ENCODE data around the gene ESM1.
A peak's percentile ranks its signal among the peaks of the same experiment; 100 is the strongest.

Gene ESM1

GRCh38 chr5:54997081-54997480 is 11.7 kb upstream of the ESM1 start:
- no peak for DNase-seq

DNA sequence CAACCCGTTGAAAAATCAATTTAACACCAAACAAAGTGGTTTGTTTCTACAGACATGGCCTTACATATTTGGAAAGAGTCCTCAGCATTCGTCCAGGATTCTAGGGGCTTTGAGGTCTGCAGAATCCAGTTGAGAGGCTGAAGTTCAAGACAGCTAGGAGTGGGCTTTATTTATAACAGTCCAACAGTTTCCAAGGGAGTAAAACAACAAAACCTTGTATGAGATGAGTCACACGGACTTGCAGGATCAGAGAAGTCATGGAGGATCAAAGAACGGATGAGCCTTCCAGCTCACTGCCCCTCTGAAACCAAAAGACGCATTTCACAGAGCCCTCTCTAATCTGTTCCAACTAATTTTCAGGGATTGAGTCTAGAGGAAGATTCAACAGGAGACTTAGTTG is 11.1 kb upstream of the ESM1 start:
- Histone ChIP-seq H3K4me3 (ENCODE audit: control insufficient read depth in 1 of 7, extremely low read depth in 1 of 7, insufficient read depth in 4 of 7, low read depth in 2 of 7, low read length in 6 of 7) (no peak overlapping the region), H3K4me1 (ENCODE audit: control extremely low read depth in 1 of 4, control insufficient read depth in 4 of 4, insufficient read depth in 4 of 4, low read length in 3 of 4) (no peaks in the 10 kb centered on the region), H3K36me3 (ENCODE audit: control insufficient read depth in 4 of 4, insufficient read depth in 4 of 4, low read length in 3 of 4) (no peaks in the 10 kb centered on the region), H3K27ac (ENCODE audit: insufficient read depth in 1 of 2, low read depth in 1 of 2, low read length in 2 of 2, poor library complexity in 1 of 2, severe bottlenecking in 2 of 2) (no peak overlapping the region), H3K27me3 (replicated peaks in 2 of 5; ENCODE audit: control insufficient read depth in 4 of 5, insufficient read depth in 5 of 5, low read length in 4 of 5) (no peaks in the 10 kb centered on the region), H3K9me3 (ENCODE audit: control extremely low read depth in 1 of 5, control insufficient read depth in 4 of 5, insufficient read depth in 2 of 5, low read depth in 1 of 5, low read length in 4 of 5) (no peaks in the 10 kb centered on the region)
- 90% methylated on average over 5 of the region's 5 CpGs for WGBS (ENCODE audit: insufficient coverage)
- ChIA-PET POLR2A (no interaction called here), CTCF (no interaction called here)
- no peak for DNase-seq

More at GRCh38 chr5:54997081-54997480, 11.7 kb upstream of the ESM1 start:
- no CpG with 5 or more reads among the region's 2 CpGs for WGBS (ENCODE audit: insufficient coverage)
- Histone ChIP-seq H3K36me3 (ENCODE audit: control insufficient read depth in 4 of 4, insufficient read depth in 4 of 4, low read length in 3 of 4) (no peaks in the 10 kb centered on the region), H3K27ac (ENCODE audit: insufficient read depth in 1 of 2, low read depth in 1 of 2, low read length in 2 of 2, poor library complexity in 1 of 2, severe bottlenecking in 2 of 2) (no peak overlapping the region), H3K4me1 (ENCODE audit: control extremely low read depth in 1 of 4, control insufficient read depth in 4 of 4, insufficient read depth in 4 of 4, low read length in 3 of 4) (no peaks in the 10 kb centered on the region), H3K4me3 (ENCODE audit: control insufficient read depth in 1 of 7, extremely low read depth in 1 of 7, insufficient read depth in 4 of 7, low read depth in 2 of 7, low read length in 6 of 7) (no peak overlapping the region), H3K27me3 (replicated peaks in 2 of 5; ENCODE audit: control insufficient read depth in 4 of 5, insufficient read depth in 5 of 5, low read length in 4 of 5) (no peaks in the 10 kb centered on the region), H3K9me3 (ENCODE audit: control extremely low read depth in 1 of 5, control insufficient read depth in 4 of 5, insufficient read depth in 2 of 5, low read depth in 1 of 5, low read length in 4 of 5) (no peaks in the 10 kb centered on the region)
- ChIA-PET POLR2A (no interaction called here), CTCF (no interaction called here)

DNA sequence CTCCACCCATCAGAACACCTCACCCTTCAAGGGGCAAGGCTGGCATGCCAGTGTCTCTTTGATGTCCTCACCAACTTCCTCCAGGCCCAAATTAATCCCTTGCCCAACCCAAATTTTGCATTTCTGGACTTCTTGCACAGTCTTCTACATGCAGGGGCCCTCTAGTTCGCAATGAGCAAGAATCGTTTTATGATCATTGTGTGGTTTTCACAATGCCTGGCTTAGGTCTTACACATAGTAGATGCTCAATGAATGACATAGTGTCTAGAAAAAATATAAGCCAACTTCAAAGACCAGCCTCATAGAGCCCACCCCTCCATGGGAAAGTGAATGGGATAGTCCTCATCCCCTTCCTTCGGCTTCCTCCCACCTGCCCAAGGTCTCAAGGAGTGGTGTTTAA is 9.8 kb upstream of the ESM1 start:
- DNase-seq, result no peak
- ChIA-PET CTCF (no interaction called here), POLR2A (no interaction called here)
- Histone ChIP-seq H3K36me3 (ENCODE audit: control insufficient read depth in 4 of 4, insufficient read depth in 4 of 4, low read length in 3 of 4) (no peaks in the 10 kb centered on the region), H3K27me3 (replicated peaks in 2 of 5; ENCODE audit: control insufficient read depth in 4 of 5, insufficient read depth in 5 of 5, low read length in 4 of 5) (no peaks in the 10 kb centered on the region), H3K4me1 (ENCODE audit: control extremely low read depth in 1 of 4, control insufficient read depth in 4 of 4, insufficient read depth in 4 of 4, low read length in 3 of 4) (no peaks in the 10 kb centered on the region), H3K27ac (ENCODE audit: insufficient read depth in 1 of 2, low read depth in 1 of 2, low read length in 2 of 2, poor library complexity in 1 of 2, severe bottlenecking in 2 of 2) (no peak overlapping the region), H3K4me3 (ENCODE audit: control insufficient read depth in 1 of 7, extremely low read depth in 1 of 7, insufficient read depth in 4 of 7, low read depth in 2 of 7, low read length in 6 of 7) (no peak overlapping the region), H3K9me3 (ENCODE audit: control extremely low read depth in 1 of 5, control insufficient read depth in 4 of 5, insufficient read depth in 2 of 5, low read depth in 1 of 5, low read length in 4 of 5) (no peaks in the 10 kb centered on the region)
- WGBS (ENCODE audit: insufficient coverage), result 95% methylated on average over 3 of the region's 3 CpGs

GRCh38 chr5:54994628-54995027 is 9.2 kb upstream of the ESM1 start:
- ChIA-PET CTCF (no interaction called here), POLR2A (no interaction called here)
- Histone ChIP-seq H3K4me3 (ENCODE audit: control insufficient read depth in 1 of 7, extremely low read depth in 1 of 7, insufficient read depth in 4 of 7, low read depth in 2 of 7, low read length in 6 of 7) (no peak overlapping the region), H3K27ac (ENCODE audit: insufficient read depth in 1 of 2, low read depth in 1 of 2, low read length in 2 of 2, poor library complexity in 1 of 2, severe bottlenecking in 2 of 2) (no peak overlapping the region), H3K27me3 (replicated peaks in 2 of 5; ENCODE audit: control insufficient read depth in 4 of 5, insufficient read depth in 5 of 5, low read length in 4 of 5) (no peaks in the 10 kb centered on the region), H3K9me3 (ENCODE audit: control extremely low read depth in 1 of 5, control insufficient read depth in 4 of 5, insufficient read depth in 2 of 5, low read depth in 1 of 5, low read length in 4 of 5) (no peaks in the 10 kb centered on the region), H3K36me3 (ENCODE audit: control insufficient read depth in 4 of 4, insufficient read depth in 4 of 4, low read length in 3 of 4) (no peaks in the 10 kb centered on the region), H3K4me1 (ENCODE audit: control extremely low read depth in 1 of 4, control insufficient read depth in 4 of 4, insufficient read depth in 4 of 4, low read length in 3 of 4) (no peaks in the 10 kb centered on the region)
- DNase-seq, result no peak
- WGBS (ENCODE audit: insufficient coverage), result 100% methylated on average over 2 of the region's 2 CpGs

DNA sequence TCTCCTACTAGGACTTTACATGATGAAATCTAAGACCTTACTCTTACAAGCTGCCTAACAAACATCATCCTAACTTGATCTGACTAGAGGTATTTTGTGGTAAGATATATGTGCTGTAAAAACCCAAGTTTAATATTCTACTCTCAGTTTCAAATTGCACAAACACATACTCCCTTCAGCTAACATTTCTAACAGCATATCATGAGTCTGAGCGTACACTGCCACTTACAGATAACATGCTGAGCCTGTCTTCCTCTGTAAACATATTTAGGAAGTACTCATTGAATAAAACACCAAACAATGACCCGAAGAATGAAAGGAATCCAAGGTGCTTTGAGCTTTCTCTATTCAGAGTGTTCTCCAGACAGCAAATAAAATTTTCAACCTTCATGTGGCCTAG is 7.9 kb upstream of the ESM1 start:
- ChIA-PET POLR2A (no interaction called here), CTCF (interaction anchor here (1.4 kb wide), 1 partner anchor 9 kb away, joined by 3 read pairs; the partner anchor contains the start of gene ESM1)
- DNase-seq, result peak in 1 of 3 donors; percentile 10
- no peaks in the 10 kb centered on the region for H3K9me3 ChIP-seq (ENCODE audit: control extremely low read depth in 1 of 5, control insufficient read depth in 4 of 5, insufficient read depth in 2 of 5, low read depth in 1 of 5, low read length in 4 of 5)
- WGBS (ENCODE audit: insufficient coverage), result 85% methylated on average over 2 of the region's 2 CpGs
- no peak overlapping the region for H3K27ac ChIP-seq (ENCODE audit: insufficient read depth in 1 of 2, low read depth in 1 of 2, low read length in 2 of 2, poor library complexity in 1 of 2, severe bottlenecking in 2 of 2)
- no peaks in the 10 kb centered on the region for H3K4me1 ChIP-seq (ENCODE audit: control extremely low read depth in 1 of 4, control insufficient read depth in 4 of 4, insufficient read depth in 4 of 4, low read length in 3 of 4)
- H3K36me3 ChIP-seq (ENCODE audit: control insufficient read depth in 4 of 4, insufficient read depth in 4 of 4, low read length in 3 of 4), result no peaks in the 10 kb centered on the region
- no peaks in the 10 kb centered on the region for H3K27me3 ChIP-seq (replicated peaks in 2 of 5; ENCODE audit: control insufficient read depth in 4 of 5, insufficient read depth in 5 of 5, low read length in 4 of 5)
- no peak overlapping the region for H3K4me3 ChIP-seq (ENCODE audit: control insufficient read depth in 1 of 7, extremely low read depth in 1 of 7, insufficient read depth in 4 of 7, low read depth in 2 of 7, low read length in 6 of 7)

DNA sequence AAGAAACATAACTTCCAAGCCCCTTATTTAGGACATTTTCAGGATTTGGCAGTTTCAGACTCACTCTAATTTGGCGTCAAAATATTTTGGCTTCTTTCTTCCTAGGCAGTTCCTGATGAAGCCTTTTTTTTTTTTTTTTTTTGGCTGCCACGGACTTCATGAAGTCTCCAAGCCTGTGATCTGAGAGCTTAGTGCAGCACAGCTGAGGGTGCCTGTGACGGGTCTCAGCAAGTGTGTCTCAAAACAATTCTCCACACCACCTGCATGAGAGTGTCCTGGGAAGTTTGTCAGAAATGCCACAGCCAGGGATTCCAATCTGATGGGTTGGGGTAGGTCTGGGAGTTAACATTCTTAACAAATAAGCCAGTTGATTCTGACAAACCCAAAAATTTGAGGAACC is 6.0 kb upstream of the ESM1 start:
- CTCF ChIA-PET, result interaction anchor here (0.6 to 0.9 kb wide), 2 partner anchors 72 to 273 kb away, joined by 3 read pairs; no protein-coding TSS in a partner anchor
- Histone ChIP-seq H3K4me3 (ENCODE audit: control insufficient read depth in 1 of 7, extremely low read depth in 1 of 7, insufficient read depth in 4 of 7, low read depth in 2 of 7, low read length in 6 of 7) (no peak overlapping the region), H3K27me3 (replicated peaks in 2 of 5; ENCODE audit: control insufficient read depth in 4 of 5, insufficient read depth in 5 of 5, low read length in 4 of 5) (peaks cover 0 to under 1% (median 0%) of the 10 kb centered on the region in 5 experiments), H3K9me3 (ENCODE audit: control extremely low read depth in 1 of 5, control insufficient read depth in 4 of 5, insufficient read depth in 2 of 5, low read depth in 1 of 5, low read length in 4 of 5) (no peaks in the 10 kb centered on the region), H3K4me1 (ENCODE audit: control extremely low read depth in 1 of 4, control insufficient read depth in 4 of 4, insufficient read depth in 4 of 4, low read length in 3 of 4) (no peaks in the 10 kb centered on the region), H3K36me3 (ENCODE audit: control insufficient read depth in 4 of 4, insufficient read depth in 4 of 4, low read length in 3 of 4) (no peaks in the 10 kb centered on the region), H3K27ac (ENCODE audit: insufficient read depth in 1 of 2, low read depth in 1 of 2, low read length in 2 of 2, poor library complexity in 1 of 2, severe bottlenecking in 2 of 2) (no peak overlapping the region)
- DNase-seq, result no peak
- POLR2A ChIA-PET, result no interaction called here
- WGBS (ENCODE audit: insufficient coverage), result 100% methylated on average over 1 of the region's 3 CpGs

DNA sequence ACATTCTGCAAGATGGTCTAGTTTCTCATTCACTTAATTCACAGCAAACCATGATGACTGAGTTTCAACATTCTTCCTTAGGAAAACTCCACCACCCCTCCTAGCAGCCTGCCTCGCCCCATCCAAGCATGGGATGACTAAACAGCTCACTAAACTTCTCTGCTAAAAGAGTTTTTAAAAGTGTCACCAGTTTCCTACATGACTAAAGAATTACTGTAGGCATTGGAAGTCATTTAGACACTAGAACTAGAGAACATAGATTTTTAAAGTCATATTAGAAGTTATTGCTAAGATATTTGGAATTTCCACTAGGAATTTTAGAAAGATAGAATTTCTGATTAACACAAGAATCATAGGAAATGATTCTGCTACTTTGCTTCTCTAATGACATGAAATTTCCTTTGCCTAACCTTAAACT is 5.5 kb upstream of the ESM1 start:
- H3K27me3 ChIP-seq (replicated peaks in 2 of 5; ENCODE audit: control insufficient read depth in 4 of 5, insufficient read depth in 5 of 5, low read length in 4 of 5), result peaks cover 0 to 6% (median 0%) of the 10 kb centered on the region in 5 experiments
- POLR2A ChIA-PET, result no interaction called here
- H3K27ac ChIP-seq (ENCODE audit: insufficient read depth in 1 of 2, low read depth in 1 of 2, low read length in 2 of 2, poor library complexity in 1 of 2, severe bottlenecking in 2 of 2), result no peak overlapping the region
- H3K4me1 ChIP-seq (ENCODE audit: control extremely low read depth in 1 of 4, control insufficient read depth in 4 of 4, insufficient read depth in 4 of 4, low read length in 3 of 4), result no peaks in the 10 kb centered on the region
- no peak overlapping the region for H3K4me3 ChIP-seq (ENCODE audit: control insufficient read depth in 1 of 7, extremely low read depth in 1 of 7, insufficient read depth in 4 of 7, low read depth in 2 of 7, low read length in 6 of 7)
- CTCF ChIA-PET, result interaction anchor here (0.9 kb wide), 1 partner anchor 72 kb away, joined by 3 read pairs; no protein-coding TSS in a partner anchor
- no peaks in the 10 kb centered on the region for H3K9me3 ChIP-seq (ENCODE audit: control extremely low read depth in 1 of 5, control insufficient read depth in 4 of 5, insufficient read depth in 2 of 5, low read depth in 1 of 5, low read length in 4 of 5)
- no peaks in the 10 kb centered on the region for H3K36me3 ChIP-seq (ENCODE audit: control insufficient read depth in 4 of 4, insufficient read depth in 4 of 4, low read length in 3 of 4)
- no peak for DNase-seq
- no CpG with 5 or more reads among the region's 1 CpG for WGBS (ENCODE audit: insufficient coverage)
